SK-N-SH treated with all-trans-retinoic acid at 6 μM for 48 hours (cell line): ENCODE measurements around the gene PTPRN2.

ENCODE experiments used
- ATAC-seq: fragments of 200-7000 bp; cut with Tn5 transposase; 3 replicates; pipeline ENCODE4 v1.9.1; 2020; ENCODE audit warnings: mild to moderate bottlenecking, moderate library complexity
- ARNTL ChIP-seq: fragments of 450-650 bp; formaldehyde crosslinking; IDR thresholded peaks from 2 replicates; pipeline ENCODE4 v1.5.0; 2020; ENCODE audit warnings: low read depth, mild to moderate bottlenecking, moderate library complexity, borderline replicate concordance
- BACH2 ChIP-seq: fragments of 250-450 bp; sonication (Bioruptor Pico); IDR thresholded peaks from 2 replicates; pipeline ENCODE4 v1.9.0; 2021; ENCODE audit warnings: mild to moderate bottlenecking, borderline replicate concordance
- CREB5 ChIP-seq: fragments of 250-450 bp; sonication (Bioruptor Pico); IDR thresholded peaks from 2 replicates; pipeline ENCODE4 v1.5.1; 2020; ENCODE audit warnings: low read depth, mild to moderate bottlenecking, moderate library complexity
- ESRRG ChIP-seq: fragments of 250-450 bp; sonication (Bioruptor Pico); IDR thresholded peaks from 2 replicates; pipeline ENCODE4 v1.6.1; 2021; ENCODE audit warnings: mild to moderate bottlenecking
- GLIS3 ChIP-seq: fragments of 250-450 bp; sonication (Bioruptor Pico); IDR thresholded peaks from 2 replicates; pipeline ENCODE4 v1.5.0; 2020; ENCODE audit warnings: mild to moderate bottlenecking, moderate library complexity
- ISL1 ChIP-seq: fragments of 250-450 bp; sonication (Bioruptor Pico); IDR thresholded peaks from 2 replicates; pipeline ENCODE4 v2.1.2; 2022; ENCODE audit warnings: mild to moderate bottlenecking, moderate library complexity
- OSR1 ChIP-seq: fragments of 250-450 bp; sonication (Bioruptor Pico); IDR thresholded peaks from 2 replicates; pipeline ENCODE4 v1.8.0; 2022; ENCODE audit warnings: moderate library complexity, mild to moderate bottlenecking, inconsistent platforms
- PPARA ChIP-seq: fragments of 250-450 bp; sonication (Bioruptor Pico); IDR thresholded peaks from 2 replicates; pipeline ENCODE4 v1.5.0; 2020; ENCODE audit warnings: mild to moderate bottlenecking, borderline replicate concordance
- RARB ChIP-seq: fragments of 250-450 bp; sonication (Bioruptor Pico); IDR thresholded peaks from 2 replicates; pipeline ENCODE4 v1.8.0; 2021; ENCODE audit warnings: mild to moderate bottlenecking, moderate library complexity
- SNAI2 ChIP-seq: fragments of 250-450 bp; sonication (Bioruptor Pico); IDR thresholded peaks from 2 replicates; pipeline ENCODE4 v1.5.0; 2020; ENCODE audit warnings: mild to moderate bottlenecking, moderate library complexity
- TCF4 ChIP-seq: fragments of 250-450 bp; sonication (Bioruptor Pico); IDR thresholded peaks from 2 replicates; pipeline ENCODE4 v1.8.0; 2021; ENCODE audit warnings: mild to moderate bottlenecking, moderate library complexity, borderline replicate concordance
- TOX ChIP-seq: fragments of 250-450 bp; sonication (Bioruptor Pico); IDR thresholded peaks from 2 replicates; pipeline ENCODE4 v1.8.0; 2021; ENCODE audit warnings: mild to moderate bottlenecking, moderate library complexity, borderline replicate concordance
- TSHZ2 ChIP-seq: fragments of 250-450 bp; sonication (Bioruptor Pico); IDR thresholded peaks from 2 replicates; pipeline ENCODE4 v1.5.0; 2020; ENCODE audit warnings: mild to moderate bottlenecking, moderate library complexity
- ZC3H10 ChIP-seq: fragments of 250-450 bp; sonication (Bioruptor Pico); IDR thresholded peaks from 2 replicates; pipeline ENCODE4 v1.5.1; 2021; ENCODE audit warnings: mild to moderate bottlenecking, moderate library complexity
- ZFP3 ChIP-seq: fragments of 250-450 bp; sonication (Bioruptor Pico); IDR thresholded peaks from 2 replicates; pipeline ENCODE4 v1.5.0; 2020; ENCODE audit warnings: mild to moderate bottlenecking, moderate library complexity
- ZFP30 ChIP-seq: fragments of 450-650 bp; formaldehyde crosslinking; IDR thresholded peaks from 2 replicates; pipeline ENCODE4 v1.5.0; 2022; ENCODE audit warnings: mild to moderate bottlenecking, moderate library complexity
- ZNF565 ChIP-seq: fragments of 450-650 bp; formaldehyde crosslinking; conservative IDR thresholded peaks from 2 replicates; pipeline ENCODE4 v1.5.0; 2020; ENCODE audit warnings: low read depth, mild to moderate bottlenecking, moderate library complexity
- ZNF70 ChIP-seq: fragments of 450-650 bp; formaldehyde crosslinking; IDR thresholded peaks from 2 replicates; pipeline ENCODE4 v1.5.0; 2020; ENCODE audit warnings: mild to moderate bottlenecking, moderate library complexity
- ZNF8 ChIP-seq: fragments of 450-650 bp; formaldehyde crosslinking; IDR thresholded peaks from 2 replicates; pipeline ENCODE4 v1.5.0; 2020; ENCODE audit warnings: mild to moderate bottlenecking, moderate library complexity
- TF ChIP-seq, protein P1 (sequence below): fragments of 250-450 bp; sonication (Bioruptor Pico); IDR thresholded peaks from 2 replicates; pipeline ENCODE4 v1.5.1; 2021; ENCODE audit warnings: mild to moderate bottlenecking, moderate library complexity

Gene PTPRN2

DNA sequence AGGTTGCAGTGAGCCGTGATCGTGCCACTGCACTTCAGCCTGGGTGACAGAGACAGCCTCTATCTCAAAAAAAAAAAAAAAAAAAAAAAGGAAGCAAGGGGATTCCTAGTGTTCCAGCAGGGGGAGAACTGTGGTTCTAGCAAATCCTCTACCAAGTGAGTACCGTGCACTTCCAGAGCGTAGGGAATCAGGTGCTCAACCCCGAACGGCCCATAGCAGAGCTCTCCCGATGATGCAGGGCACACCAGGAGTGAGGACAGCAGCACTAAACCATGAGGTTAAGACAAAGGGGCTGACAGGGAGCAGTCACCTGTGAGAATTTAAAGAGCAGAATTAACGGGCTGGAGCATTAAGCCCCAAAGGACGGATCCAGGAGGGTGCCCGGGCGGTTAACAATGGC is 173.6 kb downstream of the PTPRN2 start:
- no peak for ATAC-seq
- no peak for TF ChIP-seq ESRRG (CRISPR knock-in tag)
- TF ChIP-seq ZNF565 (CRISPR knock-in tag): no peak
- TF ChIP-seq OSR1 (CRISPR knock-in tag): no peak
- TF ChIP-seq TSHZ2 (CRISPR knock-in tag): no peak
- no peak for TF ChIP-seq ZFP3 (CRISPR knock-in tag)
- TF ChIP-seq ZNF70 (CRISPR knock-in tag): no peak
- no peak for TF ChIP-seq ISL1 (CRISPR knock-in tag)
- TF ChIP-seq TCF4 (CRISPR knock-in tag): no peak
- no peak for TF ChIP-seq TOX (CRISPR knock-in tag)
- TF ChIP-seq, all 23 proteins: peak for 0

DNA sequence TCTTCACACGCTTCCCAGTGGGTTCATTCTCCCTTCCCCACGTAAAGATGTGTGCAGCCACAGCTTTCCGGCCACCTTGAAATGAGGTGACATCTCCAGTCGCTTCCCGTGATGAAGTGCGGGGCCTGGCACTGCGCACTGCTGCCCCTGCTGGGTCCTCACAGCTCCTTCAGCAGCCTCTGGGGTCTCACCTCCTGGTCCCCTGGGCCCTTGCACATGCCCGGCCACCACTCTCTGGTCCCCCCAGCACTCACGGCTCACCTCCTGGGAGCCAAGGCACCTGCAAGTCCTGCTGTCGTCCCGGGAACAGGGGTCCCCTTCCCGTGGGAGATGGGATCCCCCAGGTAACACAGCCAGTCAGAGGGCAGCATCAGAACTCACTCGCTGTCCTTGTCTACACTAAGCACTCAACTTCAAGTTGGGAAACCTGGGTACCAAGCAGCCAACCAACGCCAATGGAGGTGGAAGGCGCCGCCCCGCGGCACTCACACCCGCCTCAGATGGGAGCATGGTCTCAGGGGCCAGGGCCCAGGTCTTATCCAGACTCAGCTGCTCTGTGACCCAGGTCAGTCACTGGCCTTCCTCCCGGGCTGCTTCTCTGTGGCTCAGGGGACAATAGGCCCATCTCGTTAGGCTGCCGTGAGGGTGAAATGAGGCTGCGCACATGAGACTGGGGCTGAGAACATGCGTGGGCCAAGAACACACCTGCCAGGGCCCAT is 176.2 kb downstream of the PTPRN2 start:
- TF ChIP-seq TOX (CRISPR knock-in tag) (no peak), ARNTL (CRISPR knock-in tag) (no peak), ZFP30 (no peak), BACH2 (no peak), RARB (CRISPR knock-in tag) (no peak), ZNF8 (CRISPR knock-in tag) (no peak), GLIS3 (CRISPR knock-in tag) (no peak), OSR1 (CRISPR knock-in tag) (no peak), CREB5 (no peak), ZNF70 (CRISPR knock-in tag) (no peak), ZC3H10 (CRISPR knock-in tag) (no peak), PPARA (CRISPR knock-in tag) (no peak), SNAI2 (CRISPR knock-in tag) (no peak)
- no peak for ATAC-seq

GRCh38 chr7:158410720-158411119 is 176.9 kb downstream of the PTPRN2 start:
- TF ChIP-seq BACH2: no peak
- TF ChIP-seq, all 23 proteins: peak for 0
- no peak for ATAC-seq

DNA sequence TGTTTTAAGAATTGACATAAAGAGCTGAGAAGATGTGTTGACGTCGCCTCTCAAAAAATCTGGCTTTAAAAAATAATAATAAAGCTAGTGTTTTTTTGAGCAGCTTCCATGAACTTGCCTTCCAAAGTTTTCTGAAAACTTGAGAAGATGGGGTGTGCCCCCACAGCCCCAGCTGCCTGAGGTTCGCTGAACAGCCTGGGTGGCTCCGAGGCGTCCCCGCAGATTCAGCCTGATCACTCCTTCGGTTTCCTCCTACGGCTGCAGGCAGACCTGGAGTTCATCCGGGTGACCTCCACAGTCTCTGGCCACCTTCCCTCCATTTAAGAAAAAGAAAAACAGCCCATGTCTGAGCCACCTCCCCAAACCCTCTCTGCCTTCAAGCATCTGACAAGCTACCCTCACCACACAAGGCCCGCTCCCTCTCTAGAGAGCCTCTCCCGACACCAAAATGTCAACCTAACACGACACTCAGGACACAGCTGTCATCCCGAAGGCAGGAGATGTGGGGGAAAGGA is 177.8 kb downstream of the PTPRN2 start:
- no peak for TF ChIP-seq ZFP3 (CRISPR knock-in tag)
- no peak for TF ChIP-seq GLIS3 (CRISPR knock-in tag)
- TF ChIP-seq ZFP30: no peak
- no peak for ATAC-seq

GRCh38 chr7:158409120-158409519 is 178.5 kb downstream of the PTPRN2 start:
- TF ChIP-seq, protein P1, sequence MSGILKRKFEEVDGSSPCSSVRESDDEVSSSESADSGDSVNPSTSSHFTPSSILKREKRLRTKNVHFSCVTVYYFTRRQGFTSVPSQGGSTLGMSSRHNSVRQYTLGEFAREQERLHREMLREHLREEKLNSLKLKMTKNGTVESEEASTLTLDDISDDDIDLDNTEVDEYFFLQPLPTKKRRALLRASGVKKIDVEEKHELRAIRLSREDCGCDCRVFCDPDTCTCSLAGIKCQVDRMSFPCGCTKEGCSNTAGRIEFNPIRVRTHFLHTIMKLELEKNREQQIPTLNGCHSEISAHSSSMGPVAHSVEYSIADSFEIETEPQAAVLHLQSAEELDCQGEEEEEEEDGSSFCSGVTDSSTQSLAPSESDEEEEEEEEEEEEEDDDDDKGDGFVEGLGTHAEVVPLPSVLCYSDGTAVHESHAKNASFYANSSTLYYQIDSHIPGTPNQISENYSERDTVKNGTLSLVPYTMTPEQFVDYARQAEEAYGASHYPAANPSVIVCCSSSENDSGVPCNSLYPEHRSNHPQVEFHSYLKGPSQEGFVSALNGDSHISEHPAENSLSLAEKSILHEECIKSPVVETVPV (CRISPR knock-in tag): no peak
- TF ChIP-seq ZC3H10 (CRISPR knock-in tag) (no peak), ARNTL (CRISPR knock-in tag) (no peak), ZNF565 (CRISPR knock-in tag) (no peak), GLIS3 (CRISPR knock-in tag) (no peak), SNAI2 (CRISPR knock-in tag) (no peak)
- no peak; the same call in 2 of the 3 replicates for ATAC-seq
